OCI-LY3 (cell line): ENCODE measurements around the gene MYL12B.

ENCODE experiments used
- EZH2phosphoT487 ChIP-seq: fragments of 200-600 bp; shearing (Covaris generic); IDR thresholded peaks from 2 replicates; pipeline ENCODE4 v1.6.1; 2018; ENCODE audit warnings: antibody characterized with exemption, mixed run types, low read depth
- TF ChIP-seq, protein P1 (sequence below): fragments of 200-600, 300-600 bp; sonication (generic); IDR thresholded peaks from 2 replicates; pipeline ENCODE4 v1.5.1; 2014; ENCODE audit warnings: antibody characterized with exemption, low read length, low read depth

- TF ChIP-seq, protein P1, sequence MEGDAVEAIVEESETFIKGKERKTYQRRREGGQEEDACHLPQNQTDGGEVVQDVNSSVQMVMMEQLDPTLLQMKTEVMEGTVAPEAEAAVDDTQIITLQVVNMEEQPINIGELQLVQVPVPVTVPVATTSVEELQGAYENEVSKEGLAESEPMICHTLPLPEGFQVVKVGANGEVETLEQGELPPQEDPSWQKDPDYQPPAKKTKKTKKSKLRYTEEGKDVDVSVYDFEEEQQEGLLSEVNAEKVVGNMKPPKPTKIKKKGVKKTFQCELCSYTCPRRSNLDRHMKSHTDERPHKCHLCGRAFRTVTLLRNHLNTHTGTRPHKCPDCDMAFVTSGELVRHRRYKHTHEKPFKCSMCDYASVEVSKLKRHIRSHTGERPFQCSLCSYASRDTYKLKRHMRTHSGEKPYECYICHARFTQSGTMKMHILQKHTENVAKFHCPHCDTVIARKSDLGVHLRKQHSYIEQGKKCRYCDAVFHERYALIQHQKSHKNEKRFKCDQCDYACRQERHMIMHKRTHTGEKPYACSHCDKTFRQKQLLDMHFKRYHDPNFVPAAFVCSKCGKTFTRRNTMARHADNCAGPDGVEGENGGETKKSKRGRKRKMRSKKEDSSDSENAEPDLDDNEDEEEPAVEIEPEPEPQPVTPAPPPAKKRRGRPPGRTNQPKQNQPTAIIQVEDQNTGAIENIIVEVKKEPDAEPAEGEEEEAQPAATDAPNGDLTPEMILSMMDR = no peak
- TF ChIP-seq EZH2phosphoT487 = no peak
Measured at GRCh38 chr18:3212657-3213056, 49.3 kb upstream of the MYL12B start.
